Neural cell (in vitro differentiated cells): ENCODE results near the gene NUP98. TPM values are rescaled to one million over a fixed set of nuclear protein-coding genes. Genes with fewer than 3 reads are reported as not detected.

Experiments
- H2AFZ ChIP-seq: fragments of 200-600, 300-800 bp; sonication (generic), shearing (Covaris generic); 2 replicates; pipeline ENCODE4 v1.6.0; 2014; ENCODE audit warnings: low read depth, mild to moderate bottlenecking, antibody characterized with exemption, low read length, moderate library complexity
- H3F3A ChIP-seq: fragments of 200-600 bp; shearing (Covaris generic); 2 replicates; pipeline ENCODE4 v1.6.1; 2016; ENCODE audit warnings: mild to moderate bottlenecking, moderate library complexity, mixed read lengths, antibody characterized with exemption, low read length; ENCODE audit not compliant: insufficient read depth, poor library complexity, severe bottlenecking
- H3K27ac ChIP-seq: fragments of 200-600, 300-800 bp; sonication (generic), shearing (Covaris generic); 2 replicates; pipeline ENCODE4 v1.5.1; 2014; ENCODE audit warnings: mild to moderate bottlenecking, low read length, moderate library complexity
- H3K27me3 ChIP-seq: fragments of 300-800, 200-600 bp; sonication (generic), shearing (Covaris generic); 2 replicates; pipeline ENCODE4 v1.6.0; 2014; ENCODE audit warnings: mild to moderate bottlenecking, low read depth, low read length, moderate library complexity; ENCODE audit not compliant: insufficient read depth
- H3K36me3 ChIP-seq: fragments of 300-800, 200-600 bp; sonication (generic), shearing (Covaris generic); 2 replicates; pipeline ENCODE4 v1.5.1; 2014; ENCODE audit warnings: mild to moderate bottlenecking, antibody characterized with exemption, low read length, moderate library complexity; ENCODE audit not compliant: insufficient read depth
- H3K4me2 ChIP-seq: fragments of 300-800, 200-600 bp; sonication (generic), shearing (Covaris generic); 2 replicates; pipeline ENCODE4 v1.6.0; 2014; ENCODE audit warnings: mild to moderate bottlenecking, low read length
- H3K4me3 ChIP-seq: fragments of 300-800, 200-600 bp; sonication (generic), shearing (Covaris generic); 2 replicates; pipeline ENCODE4 v1.5.1; 2014; ENCODE audit warnings: mild to moderate bottlenecking, low read length, moderate library complexity
- H3K79me2 ChIP-seq: fragments of 200-600 bp; shearing (Covaris generic); replicated peaks from 2 replicates; pipeline ENCODE4 v1.6.0; 2014; ENCODE audit warnings: mild to moderate bottlenecking, low read length, moderate library complexity; ENCODE audit not compliant: insufficient read depth
- H3K9ac ChIP-seq: fragments of 300-800, 200-600 bp; sonication (generic), shearing (Covaris generic); 2 replicates; pipeline ENCODE4 v1.6.1; 2016; ENCODE audit warnings: mild to moderate bottlenecking, low read length, mixed read lengths
- H3K9me2 ChIP-seq: fragments of 200-600 bp; shearing (Covaris generic); 2 replicates; pipeline ENCODE4 v1.6.1; 2016; ENCODE audit warnings: mild to moderate bottlenecking, low read length, mixed read lengths; ENCODE audit not compliant: insufficient read depth
- H3K9me3 ChIP-seq: fragments of 200-600, 300-800 bp; sonication (generic), shearing (Covaris generic); 2 replicates; pipeline ENCODE4 v1.6.1; 2016; ENCODE audit warnings: mild to moderate bottlenecking, mixed run types, low read length, moderate library complexity, mixed read lengths
- H4K20me1 ChIP-seq: fragments of 200-600 bp; shearing (Covaris generic); 2 replicates; pipeline ENCODE4 v1.6.1; 2016; ENCODE audit warnings: mild to moderate bottlenecking, mixed run types; ENCODE audit not compliant: insufficient read depth
- EP300 ChIP-seq: fragments of 450-650 bp; conservative IDR thresholded peaks from 2 replicates; pipeline ENCODE4 v1.6.1; 2014; ENCODE audit warnings: antibody characterized with exemption, mild to moderate bottlenecking, moderate library complexity; ENCODE audit not compliant: poor library complexity, severe bottlenecking
- EZH2 ChIP-seq: fragments of 200-600, 300-800 bp; shearing (Covaris generic), sonication (generic); IDR thresholded peaks from 2 replicates; pipeline ENCODE4 v1.6.1; 2014; ENCODE audit warnings: antibody characterized with exemption, low read length, borderline replicate concordance, mild to moderate bottlenecking; ENCODE audit not compliant: insufficient read depth, poor library complexity, severe bottlenecking
- MXI1 ChIP-seq: fragments of 450-650 bp; conservative IDR thresholded peaks from 2 replicates; pipeline ENCODE4 v1.6.1; 2014; ENCODE audit warnings: antibody characterized with exemption, mild to moderate bottlenecking; ENCODE audit not compliant: poor library complexity, severe bottlenecking
- POLR2AphosphoS5 ChIP-seq: IDR thresholded peaks from 2 replicates; pipeline ENCODE4 v1.6.1; 2012
- RAD21 ChIP-seq: fragments of 450-650 bp; conservative IDR thresholded peaks from 2 replicates; pipeline ENCODE4 v1.6.1; 2014; ENCODE audit warnings: antibody characterized with exemption, mild to moderate bottlenecking, moderate library complexity
- SMC3 ChIP-seq: fragments of 450-650 bp; conservative IDR thresholded peaks from 2 replicates; pipeline ENCODE4 v1.6.1; 2014; ENCODE audit warnings: antibody characterized with exemption, mild to moderate bottlenecking, moderate library complexity; ENCODE audit not compliant: poor library complexity
- TAF1 ChIP-seq: IDR thresholded peaks from 2 replicates; pipeline ENCODE4 v1.6.1; 2012; ENCODE audit warnings: low read depth
- polyA plus RNA-seq: library from polyadenylated mRNA; depleted of rRNA; stranded (reverse); fragments of >200 nt; gene quantifications from 2 replicates; pipeline ENCODE4 v1.2.3, GENCODE V29; 2014
- TF ChIP-seq, protein P1 (sequence below): IDR thresholded peaks from 2 replicates; pipeline ENCODE4 v1.6.1; 2012; ENCODE audit warnings: borderline replicate concordance
- TF ChIP-seq, protein P2 (sequence below): fragments of 450-650 bp; IDR thresholded peaks from 2 replicates; pipeline ENCODE4 v1.5.1; 2014; ENCODE audit warnings: antibody characterized with exemption, mild to moderate bottlenecking, moderate library complexity; ENCODE audit not compliant: poor library complexity, severe bottlenecking

NUP98 gene
- polyA plus RNA-seq, 1 donor from 2014 or later = 28.9 TPM

- Histone ChIP-seq H2AFZ (no peak overlapping the region), H3K9me3 (no peaks in the 10 kb centered on the region), H3K4me3 (no peak overlapping the region), H3K9me2 (no peaks in the 10 kb centered on the region), H4K20me1 (no peaks in the 10 kb centered on the region), H3K27ac (no peak overlapping the region), H3K36me3 (no peaks in the 10 kb centered on the region), H3K79me2 (no peaks in the 10 kb centered on the region), H3K9ac (no peak overlapping the region), H3K4me2 (no peak overlapping the region), H3K27me3 (no peaks in the 10 kb centered on the region), H3F3A (no peaks in the 10 kb centered on the region)
- TF ChIP-seq MXI1 (no peak), SMC3 (no peak), RAD21 (no peak), POLR2AphosphoS5 (no peak), EP300 (no peak), EZH2 (no peak), TAF1 (no peak)
- TF ChIP-seq, protein P1, sequence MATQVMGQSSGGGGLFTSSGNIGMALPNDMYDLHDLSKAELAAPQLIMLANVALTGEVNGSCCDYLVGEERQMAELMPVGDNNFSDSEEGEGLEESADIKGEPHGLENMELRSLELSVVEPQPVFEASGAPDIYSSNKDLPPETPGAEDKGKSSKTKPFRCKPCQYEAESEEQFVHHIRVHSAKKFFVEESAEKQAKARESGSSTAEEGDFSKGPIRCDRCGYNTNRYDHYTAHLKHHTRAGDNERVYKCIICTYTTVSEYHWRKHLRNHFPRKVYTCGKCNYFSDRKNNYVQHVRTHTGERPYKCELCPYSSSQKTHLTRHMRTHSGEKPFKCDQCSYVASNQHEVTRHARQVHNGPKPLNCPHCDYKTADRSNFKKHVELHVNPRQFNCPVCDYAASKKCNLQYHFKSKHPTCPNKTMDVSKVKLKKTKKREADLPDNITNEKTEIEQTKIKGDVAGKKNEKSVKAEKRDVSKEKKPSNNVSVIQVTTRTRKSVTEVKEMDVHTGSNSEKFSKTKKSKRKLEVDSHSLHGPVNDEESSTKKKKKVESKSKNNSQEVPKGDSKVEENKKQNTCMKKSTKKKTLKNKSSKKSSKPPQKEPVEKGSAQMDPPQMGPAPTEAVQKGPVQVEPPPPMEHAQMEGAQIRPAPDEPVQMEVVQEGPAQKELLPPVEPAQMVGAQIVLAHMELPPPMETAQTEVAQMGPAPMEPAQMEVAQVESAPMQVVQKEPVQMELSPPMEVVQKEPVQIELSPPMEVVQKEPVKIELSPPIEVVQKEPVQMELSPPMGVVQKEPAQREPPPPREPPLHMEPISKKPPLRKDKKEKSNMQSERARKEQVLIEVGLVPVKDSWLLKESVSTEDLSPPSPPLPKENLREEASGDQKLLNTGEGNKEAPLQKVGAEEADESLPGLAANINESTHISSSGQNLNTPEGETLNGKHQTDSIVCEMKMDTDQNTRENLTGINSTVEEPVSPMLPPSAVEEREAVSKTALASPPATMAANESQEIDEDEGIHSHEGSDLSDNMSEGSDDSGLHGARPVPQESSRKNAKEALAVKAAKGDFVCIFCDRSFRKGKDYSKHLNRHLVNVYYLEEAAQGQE = no peak
- TF ChIP-seq, protein P2, sequence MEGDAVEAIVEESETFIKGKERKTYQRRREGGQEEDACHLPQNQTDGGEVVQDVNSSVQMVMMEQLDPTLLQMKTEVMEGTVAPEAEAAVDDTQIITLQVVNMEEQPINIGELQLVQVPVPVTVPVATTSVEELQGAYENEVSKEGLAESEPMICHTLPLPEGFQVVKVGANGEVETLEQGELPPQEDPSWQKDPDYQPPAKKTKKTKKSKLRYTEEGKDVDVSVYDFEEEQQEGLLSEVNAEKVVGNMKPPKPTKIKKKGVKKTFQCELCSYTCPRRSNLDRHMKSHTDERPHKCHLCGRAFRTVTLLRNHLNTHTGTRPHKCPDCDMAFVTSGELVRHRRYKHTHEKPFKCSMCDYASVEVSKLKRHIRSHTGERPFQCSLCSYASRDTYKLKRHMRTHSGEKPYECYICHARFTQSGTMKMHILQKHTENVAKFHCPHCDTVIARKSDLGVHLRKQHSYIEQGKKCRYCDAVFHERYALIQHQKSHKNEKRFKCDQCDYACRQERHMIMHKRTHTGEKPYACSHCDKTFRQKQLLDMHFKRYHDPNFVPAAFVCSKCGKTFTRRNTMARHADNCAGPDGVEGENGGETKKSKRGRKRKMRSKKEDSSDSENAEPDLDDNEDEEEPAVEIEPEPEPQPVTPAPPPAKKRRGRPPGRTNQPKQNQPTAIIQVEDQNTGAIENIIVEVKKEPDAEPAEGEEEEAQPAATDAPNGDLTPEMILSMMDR = no peak
Measured at GRCh38 chr11:3845246-3845645, 47.9 kb upstream of the NUP98 start.

GRCh38 chr11:3843326-3843725 is 46.0 kb upstream of the NUP98 start:
- Histone ChIP-seq H3K4me3 (no peak overlapping the region), H3K36me3 (no peaks in the 10 kb centered on the region), H3K9me3 (no peaks in the 10 kb centered on the region), H2AFZ (no peak overlapping the region), H3K4me2 (no peak overlapping the region), H3K9me2 (no peaks in the 10 kb centered on the region), H3F3A (no peaks in the 10 kb centered on the region), H3K79me2 (no peaks in the 10 kb centered on the region), H3K27me3 (no peaks in the 10 kb centered on the region), H3K27ac (no peak overlapping the region), H4K20me1 (no peaks in the 10 kb centered on the region), H3K9ac (no peak overlapping the region)
- TF ChIP-seq EP300 = no peak
- no peak for TF ChIP-seq RAD21
- TF ChIP-seq EZH2 = no peak
- TF ChIP-seq, protein P1 = no peak
